ENCODE measurements around the gene ASZ1.

ASZ1 gene

DNA sequence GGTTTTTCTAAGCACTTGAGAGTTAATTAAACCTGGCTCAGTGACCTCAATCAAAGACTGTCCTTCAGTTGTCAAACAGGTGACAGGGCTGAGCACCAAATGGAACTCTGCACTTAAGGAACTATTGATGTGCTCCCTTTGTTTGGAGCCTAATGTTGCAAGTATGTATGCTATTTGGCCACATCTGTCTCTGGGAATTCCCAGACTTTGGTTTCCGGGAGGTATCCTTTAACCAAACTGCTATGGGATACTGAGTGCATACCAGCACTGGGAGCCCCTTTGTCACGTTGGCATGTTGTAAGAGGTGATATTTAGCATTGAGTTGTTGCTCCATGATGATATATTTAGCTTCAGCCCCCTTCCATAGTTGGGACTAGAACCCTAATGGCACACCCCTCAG is 25.2 kb downstream of the ASZ1 start:
- Histone ChIP-seq H3K36me3 (ENCODE audit: control insufficient read depth, low read length) (no peaks in the 10 kb centered on the region), H4K20me1 (ENCODE audit: control insufficient read depth, insufficient read depth, low read depth, low read length) (no peaks in the 10 kb centered on the region), H3K79me2 (ENCODE audit: control insufficient read depth, low read length) (no peaks in the 10 kb centered on the region), H3K27me3 (ENCODE audit: control insufficient read depth, low read length) (no peaks in the 10 kb centered on the region), H3K4me1 (ENCODE audit: control insufficient read depth, low read length) (no peaks in the 10 kb centered on the region), H3K9me2 (replicated peaks; ENCODE audit: control insufficient read depth, low read length) (no peaks in the 10 kb centered on the region), H3K4me2 (ENCODE audit: low read length) (no peak overlapping the region), H3F3A (ENCODE audit: control insufficient read depth, insufficient read depth) (no peaks in the 10 kb centered on the region), H3K4me3 (ENCODE audit: low read length) (no peak overlapping the region), H3K9me3 (ENCODE audit: control insufficient read depth, insufficient read depth, low read length) (no peaks in the 10 kb centered on the region), H3K27ac (ENCODE audit: low read depth, low read length) (no peak overlapping the region)
- TF ChIP-seq EZH2phosphoT487 (IDR thresholded peaks at IDR 0.05; ENCODE audit: borderline replicate concordance, low read length) (no peak), CTCF (IDR thresholded peaks at IDR 0.05; ENCODE audit: low read depth, low read length, poor library complexity, severe bottlenecking) (no peak)

DNA sequence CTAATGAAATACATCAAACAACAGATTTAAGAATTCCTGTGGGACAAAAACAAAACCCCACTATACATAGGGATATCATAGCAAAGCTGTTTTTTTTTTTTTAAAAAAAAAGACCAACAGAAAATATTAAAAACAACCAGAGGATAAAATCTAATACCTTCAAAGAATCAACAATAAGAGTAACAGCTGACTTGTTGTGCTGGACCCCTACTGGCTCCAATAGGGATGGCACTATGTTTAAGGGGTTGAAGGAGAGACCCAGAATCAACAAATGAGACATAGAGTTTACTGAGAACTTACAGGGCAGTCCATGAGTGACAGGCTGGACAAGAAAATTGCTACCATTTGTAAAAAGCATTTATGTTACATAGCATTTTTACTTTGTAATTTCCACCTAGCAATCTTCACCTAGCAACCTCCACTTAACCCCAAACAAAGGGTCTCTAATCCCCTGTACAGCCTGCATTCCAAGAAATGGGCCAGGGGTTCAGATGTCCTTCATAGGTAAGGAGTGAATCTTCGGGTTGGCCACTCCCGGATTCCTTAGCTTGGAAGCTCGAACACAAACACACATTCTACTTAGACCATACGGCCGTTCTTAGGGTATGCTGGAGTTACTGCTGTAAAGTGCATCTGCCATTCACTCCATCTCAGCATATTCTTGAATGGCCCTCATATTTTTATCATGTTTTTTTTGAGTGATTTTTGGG is 25.8 kb downstream of the ASZ1 start:
- Histone ChIP-seq H3F3A (ENCODE audit: control insufficient read depth, insufficient read depth) (no peaks in the 10 kb centered on the region), H3K4me3 (ENCODE audit: low read length) (no peak overlapping the region), H3K79me2 (ENCODE audit: control insufficient read depth, low read length) (no peaks in the 10 kb centered on the region), H3K36me3 (ENCODE audit: control insufficient read depth, low read length) (no peaks in the 10 kb centered on the region), H3K27ac (ENCODE audit: low read depth, low read length) (no peak overlapping the region), H3K4me1 (ENCODE audit: control insufficient read depth, low read length) (no peaks in the 10 kb centered on the region), H3K4me2 (ENCODE audit: low read length) (no peak overlapping the region), H3K9me3 (ENCODE audit: control insufficient read depth, insufficient read depth, low read length) (no peaks in the 10 kb centered on the region), H3K9me2 (replicated peaks; ENCODE audit: control insufficient read depth, low read length) (no peaks in the 10 kb centered on the region), H4K20me1 (ENCODE audit: control insufficient read depth, insufficient read depth, low read depth, low read length) (no peaks in the 10 kb centered on the region), H3K27me3 (ENCODE audit: control insufficient read depth, low read length) (no peaks in the 10 kb centered on the region)
- TF ChIP-seq CTCF (IDR thresholded peaks at IDR 0.05; ENCODE audit: low read depth, low read length, poor library complexity, severe bottlenecking) = peak; percentile 41
- TF ChIP-seq EZH2phosphoT487 (IDR thresholded peaks at IDR 0.05; ENCODE audit: borderline replicate concordance, low read length) = no peak

DNA sequence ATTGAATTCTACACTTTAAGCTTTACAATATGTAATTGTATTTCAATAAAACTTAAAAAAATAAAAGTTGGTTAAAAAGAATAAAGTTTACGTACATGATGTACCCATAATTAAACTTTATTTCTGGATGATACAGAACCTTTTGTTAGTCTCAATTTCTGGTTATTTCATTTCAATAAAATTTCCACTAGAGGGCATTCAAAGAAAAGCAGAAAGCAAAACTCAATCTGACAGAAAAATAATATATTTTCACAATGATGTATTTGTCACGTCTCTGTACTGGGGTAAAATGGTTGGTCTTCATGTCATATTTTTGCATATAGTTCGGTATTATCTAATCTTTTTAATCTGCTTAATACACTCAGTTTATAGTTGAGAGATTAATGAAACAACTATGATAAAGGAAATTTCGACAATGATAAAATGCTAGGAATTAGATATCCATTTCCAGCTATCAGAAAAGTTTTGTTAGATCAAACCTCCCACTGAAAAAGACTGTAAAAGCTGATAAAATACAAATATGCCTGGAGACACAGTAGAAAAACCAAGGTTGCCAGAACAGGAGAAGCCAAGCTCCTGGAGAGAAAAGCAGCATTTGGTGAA is 27.4 kb downstream of the ASZ1 start:
- Histone ChIP-seq H3K79me2 (ENCODE audit: control insufficient read depth, low read length) (no peaks in the 10 kb centered on the region), H3K4me1 (ENCODE audit: control insufficient read depth, low read length) (no peaks in the 10 kb centered on the region), H3K9me3 (ENCODE audit: control insufficient read depth, insufficient read depth, low read length) (no peaks in the 10 kb centered on the region), H3F3A (ENCODE audit: control insufficient read depth, insufficient read depth) (no peaks in the 10 kb centered on the region), H3K4me2 (ENCODE audit: low read length) (no peak overlapping the region), H3K36me3 (ENCODE audit: control insufficient read depth, low read length) (no peaks in the 10 kb centered on the region), H4K20me1 (ENCODE audit: control insufficient read depth, insufficient read depth, low read depth, low read length) (no peaks in the 10 kb centered on the region), H3K9me2 (replicated peaks; ENCODE audit: control insufficient read depth, low read length) (no peaks in the 10 kb centered on the region), H3K27me3 (ENCODE audit: control insufficient read depth, low read length) (no peaks in the 10 kb centered on the region), H3K27ac (ENCODE audit: low read depth, low read length) (no peak overlapping the region), H3K4me3 (ENCODE audit: low read length) (no peak overlapping the region)
- TF ChIP-seq CTCF (IDR thresholded peaks at IDR 0.05; ENCODE audit: low read depth, low read length, poor library complexity, severe bottlenecking) (peak; percentile 47), EZH2phosphoT487 (IDR thresholded peaks at IDR 0.05; ENCODE audit: borderline replicate concordance, low read length) (no peak)
